ENCODE results near the gene ACOX2.

ACOX2 gene

DNA sequence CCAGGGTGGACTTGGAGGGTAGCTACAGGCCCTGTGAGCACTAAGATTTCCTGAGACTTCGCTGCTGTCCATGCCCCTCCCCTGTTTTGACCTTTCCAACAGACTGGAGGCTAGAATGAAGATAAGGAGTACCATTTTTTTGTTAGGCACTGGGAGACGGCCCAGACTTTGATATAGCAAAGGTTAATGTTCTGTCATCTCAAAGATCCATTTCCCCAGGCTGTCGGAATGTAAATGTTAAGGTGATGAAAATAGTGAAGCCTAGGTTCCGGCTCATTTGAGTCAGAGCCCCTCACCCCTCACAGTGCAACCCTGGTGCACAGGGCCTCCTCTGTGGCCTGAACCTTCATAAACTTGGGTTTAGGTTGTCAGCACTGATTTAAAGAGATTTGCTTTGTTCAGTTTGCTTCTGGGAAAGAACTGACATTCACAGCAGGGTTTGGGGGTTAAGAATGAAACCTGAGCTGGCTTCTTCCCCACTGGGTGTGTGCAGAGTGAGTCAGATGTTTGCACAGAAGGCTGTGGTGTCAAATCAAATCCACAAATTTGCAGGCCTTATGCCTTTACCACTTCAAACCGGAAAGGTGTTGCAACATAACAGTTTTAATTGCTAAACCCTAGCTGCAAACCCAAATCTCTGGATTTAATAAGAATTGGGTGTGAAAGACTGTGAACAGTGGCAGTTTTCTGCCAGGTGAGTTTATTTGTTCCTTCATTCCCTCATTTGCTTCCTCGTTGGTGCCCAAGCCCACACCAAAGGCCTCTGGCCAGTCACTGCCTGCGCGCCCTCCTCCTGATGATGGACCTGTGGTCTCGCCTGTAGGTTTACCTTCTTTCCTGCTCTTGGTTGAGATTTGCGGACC lies 65.7 kb downstream of the ACOX2 start:
- no peak for DNase-seq

DNA sequence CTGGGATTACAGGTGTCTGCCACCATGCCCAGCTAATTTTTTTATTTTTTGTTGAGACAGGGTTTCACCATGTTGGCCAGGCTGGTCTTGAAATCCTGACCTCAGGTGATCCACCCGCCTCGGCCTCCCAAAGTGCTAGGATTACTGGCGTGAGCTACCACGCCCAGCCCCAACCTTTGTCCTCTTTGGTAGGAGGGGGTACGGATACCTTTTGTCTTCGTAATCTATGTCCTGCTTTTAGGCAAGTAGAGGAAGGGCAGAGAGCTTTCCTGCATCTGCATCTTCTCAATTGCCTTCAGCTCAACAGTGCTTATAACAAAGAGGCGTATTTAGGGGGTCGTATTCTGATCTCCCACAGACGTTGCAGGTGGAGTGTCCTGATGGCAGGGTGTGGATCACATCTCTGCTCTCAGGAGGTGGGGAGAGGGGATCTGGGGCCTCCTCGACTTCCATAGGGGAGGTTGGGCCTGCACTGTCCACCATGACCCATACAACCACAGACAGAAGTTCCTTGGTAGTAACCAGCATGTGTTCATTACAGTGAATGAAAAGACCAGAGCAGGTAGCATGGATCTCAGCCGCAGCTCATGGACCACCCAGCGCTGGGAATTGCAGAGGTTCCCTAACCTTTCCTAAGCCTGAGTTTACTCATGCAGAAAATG lies 66.5 kb downstream of the ACOX2 start:
- DNase-seq = no peak

DNA sequence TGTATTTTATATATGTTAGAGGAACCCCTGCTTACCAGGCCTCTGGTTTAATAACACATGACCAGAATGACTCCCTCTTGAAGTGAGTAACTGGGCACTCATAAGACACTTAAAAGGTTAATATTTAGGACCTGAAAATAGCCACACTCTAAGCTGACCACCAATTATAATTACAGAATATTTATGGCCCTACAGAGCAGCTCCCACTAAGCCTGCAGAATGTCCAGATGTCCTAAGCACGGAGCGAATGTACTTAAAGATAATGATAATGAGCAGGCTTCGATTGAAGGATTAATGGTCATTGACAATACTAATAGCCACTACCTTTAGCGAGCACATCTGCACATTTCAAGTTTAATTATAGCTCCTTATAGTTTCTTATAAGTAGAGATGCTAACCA lies 67.9 kb downstream of the ACOX2 start:
- no peak for DNase-seq

DNA sequence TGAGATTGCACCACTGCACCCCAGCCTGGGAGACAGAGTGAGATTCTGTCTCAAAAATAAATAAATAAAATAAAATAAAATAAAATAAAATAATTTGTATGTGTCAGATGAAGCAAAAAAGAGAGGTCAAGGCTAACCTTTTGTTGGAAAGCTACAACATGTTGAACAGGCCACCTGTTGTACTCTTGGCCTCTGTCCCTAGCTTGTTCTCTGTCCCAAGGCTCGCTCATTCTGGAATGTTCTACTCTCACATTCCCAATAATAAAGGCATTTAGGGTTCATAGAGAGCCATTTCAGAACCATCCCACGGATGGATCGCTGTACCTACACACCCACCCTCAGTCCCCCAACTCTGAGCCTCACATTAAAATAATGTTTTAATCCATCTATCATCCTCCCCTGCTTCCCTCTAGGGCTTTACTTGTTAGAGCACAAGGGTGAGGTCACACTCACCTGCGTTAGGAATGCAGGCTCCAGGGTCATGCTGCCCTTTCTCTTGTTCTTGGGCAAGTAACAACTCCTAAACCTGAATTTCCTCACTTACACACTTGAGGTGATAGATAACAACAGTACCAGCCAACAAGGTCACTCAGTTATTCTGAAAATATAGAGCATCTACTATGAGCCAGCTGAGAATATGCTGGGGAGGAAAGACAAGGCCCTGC lies 70.0 kb downstream of the ACOX2 start:
- no peak for DNase-seq

DNA sequence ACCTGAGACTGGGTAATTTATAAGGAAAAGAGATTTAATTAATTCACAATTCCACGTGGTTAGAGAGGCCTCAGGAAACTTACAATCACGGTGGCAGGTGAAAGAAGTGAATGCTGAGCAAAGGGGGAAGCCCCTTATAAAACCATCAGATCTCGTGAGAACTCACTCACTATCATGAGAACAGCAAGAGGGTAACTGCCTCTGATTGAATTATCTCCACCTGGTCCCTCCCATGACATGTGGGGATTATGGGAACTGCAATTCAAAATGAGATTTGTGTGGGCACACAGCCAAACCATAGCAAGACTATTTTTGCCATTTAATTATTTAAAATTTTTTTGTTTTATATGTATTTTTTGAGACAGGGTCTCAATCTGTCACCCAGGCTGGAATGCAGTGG lies 72.1 kb downstream of the ACOX2 start:
- no peak for DNase-seq

DNA sequence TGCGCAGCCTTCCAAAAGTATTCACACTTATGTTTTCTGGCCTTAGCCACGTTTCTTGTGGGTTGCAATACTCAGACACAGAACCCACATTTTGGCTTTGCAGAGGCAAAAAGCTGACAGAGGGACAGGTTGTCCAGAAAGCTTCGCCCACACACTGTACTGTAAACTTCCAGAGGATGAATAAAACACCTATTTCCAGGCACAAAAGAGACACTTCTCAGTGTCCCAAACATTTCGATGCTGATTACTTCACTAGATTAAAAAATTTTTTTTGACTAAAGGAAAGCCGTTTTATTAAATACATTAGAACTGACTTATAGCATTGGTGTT lies 73.1 kb downstream of the ACOX2 start:
- DNase-seq = no peak

GRCh38 chr3:58463181-58463941 lies 73.6 kb downstream of the ACOX2 start:
- DNase-seq = peak; percentile 7

- no peak for DNase-seq
Measured at GRCh38 chr3:58462829-58463180, 74.2 kb downstream of the ACOX2 start.

DNA sequence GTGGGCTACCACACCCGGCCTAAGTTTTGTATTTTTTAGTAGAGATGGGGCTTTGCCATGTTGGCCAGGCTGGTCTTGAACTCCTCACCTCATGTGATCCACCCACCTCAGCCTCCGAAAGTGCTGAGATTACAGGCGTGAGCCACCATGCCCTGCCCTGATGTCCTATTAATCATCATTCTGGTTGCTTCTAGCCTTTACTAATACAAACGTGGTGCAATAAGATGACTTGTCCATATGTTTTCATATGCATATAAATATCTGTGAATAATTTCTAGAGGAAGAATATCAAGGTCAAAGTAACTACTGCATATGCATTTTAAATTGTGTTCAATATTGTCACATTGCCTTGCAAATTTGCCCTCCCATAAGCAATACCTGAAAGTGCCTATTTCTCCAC lies 77.8 kb downstream of the ACOX2 start:
- no peak for DNase-seq

Data from activated gamma-delta T cell (primary cell).